Smooth muscle cell (in vitro differentiated cells): Measurements from ENCODE around the gene MINDY4. TPM values are rescaled to one million over a fixed set of nuclear protein-coding genes. Genes with fewer than 3 reads are reported as not detected.

Source experiments
- DNase-seq: peaks from one replicate; lab custom pipeline; 2025; ENCODE audit not compliant: unreplicated experiment; lab: John Stamatoyannopoulos, UW
- H2AFZ ChIP-seq: fragments of 200-600 bp; sonication (generic); 2 replicates; pipeline ENCODE4 v1.6.0; 2016; ENCODE audit warnings: antibody characterized with exemption, low read depth, mild to moderate bottlenecking
- H3F3A ChIP-seq: fragments of 200-600 bp; sonication (generic); 2 replicates; pipeline ENCODE4 v1.6.0; 2017; ENCODE audit warnings: antibody characterized with exemption, low read depth
- H3K27ac ChIP-seq: fragments of 200-600 bp; sonication (generic); 2 replicates; pipeline ENCODE4 v1.5.1; 2016; ENCODE audit warnings: low read depth, mild to moderate bottlenecking
- H3K27me3 ChIP-seq: fragments of 200-600 bp; sonication (generic); 2 replicates; pipeline ENCODE4 v1.6.1; 2016; ENCODE audit warnings: low read depth, mild to moderate bottlenecking
- H3K36me3 ChIP-seq: fragments of 200-600 bp; sonication (generic); 2 replicates; pipeline ENCODE4 v1.5.1; 2016; ENCODE audit warnings: low read depth
- H3K4me1 ChIP-seq: fragments of 200-600 bp; sonication (generic); 2 replicates; pipeline ENCODE4 v1.5.1; 2016; ENCODE audit warnings: low read depth
- H3K4me2 ChIP-seq: fragments of 200-600 bp; sonication (generic); 2 replicates; pipeline ENCODE4 v1.6.0; 2016; ENCODE audit warnings: mild to moderate bottlenecking
- H3K4me3 ChIP-seq: fragments of 200-600 bp; sonication (generic); 2 replicates; pipeline ENCODE4 v1.5.1; 2016; ENCODE audit warnings: mild to moderate bottlenecking
- H3K79me2 ChIP-seq: fragments of 200-600 bp; sonication (generic); 2 replicates; pipeline ENCODE4 v1.6.0; 2016; ENCODE audit warnings: low read depth, mild to moderate bottlenecking
- H3K9ac ChIP-seq: fragments of 200-600 bp; sonication (generic); 2 replicates; pipeline ENCODE4 v1.6.0; 2016; ENCODE audit warnings: low read depth
- H3K9me3 ChIP-seq: fragments of 200-600 bp; sonication (generic); replicated peaks from 2 replicates; pipeline ENCODE4 v1.5.1; 2016; ENCODE audit warnings: low read depth
- H4K20me1 ChIP-seq: fragments of 200-600 bp; sonication (generic); 2 replicates; pipeline ENCODE4 v1.6.0; 2016; ENCODE audit warnings: low read depth
- WGBS: methylation state at CpG from one replicate; pipeline ENCODE4 v1.1.7; 2016; ENCODE audit warnings: low lambda C conversion rate; 5-methylcytosine and 5-hydroxymethylcytosine counted together
- polyA plus RNA-seq: library from polyadenylated mRNA; unstranded; fragments of >200 nt; fragmentation: Nextera tagmentation; extraction: Ambion mirVana; gene quantifications from 2 replicates; pipeline ENCODE4 v1.2.1, GENCODE V29; 2016
- total RNA-seq: library from RNA; depleted of rRNA; stranded (reverse); fragments of >200 nt; gene quantifications from 2 replicates; pipeline ENCODE4 v1.2.3, GENCODE V29; 2014
- TF ChIP-seq, protein P1 (sequence below): fragments of 200-600 bp; sonication (generic); IDR thresholded peaks from 2 replicates; pipeline ENCODE4 v1.5.1; 2017; ENCODE audit warnings: borderline replicate concordance, mild to moderate bottlenecking, antibody characterized with exemption; ENCODE audit not compliant: insufficient read depth, poor library complexity, severe bottlenecking

MINDY4 gene
- total and polyA plus RNA-seq, 2 experiments from 2014 or later, result 4.9 to 5.3 TPM

GRCh38 chr7:30734497-30734896 lies 36.7 kb upstream of the MINDY4 start:
- Histone ChIP-seq H3K27ac (no peak overlapping the region), H4K20me1 (no peaks in the 10 kb centered on the region), H3K9me3 (no peaks in the 10 kb centered on the region), H3K79me2 (no peaks in the 10 kb centered on the region), H3K36me3 (no peaks in the 10 kb centered on the region), H3K9ac (no peak overlapping the region), H3K4me1 (no peaks in the 10 kb centered on the region), H3K27me3 (no peaks in the 10 kb centered on the region), H2AFZ (no peak overlapping the region), H3K4me3 (no peak overlapping the region), H3F3A (no peaks in the 10 kb centered on the region), H3K4me2 (no peak overlapping the region)
- no peak for DNase-seq
- TF ChIP-seq, protein P1, sequence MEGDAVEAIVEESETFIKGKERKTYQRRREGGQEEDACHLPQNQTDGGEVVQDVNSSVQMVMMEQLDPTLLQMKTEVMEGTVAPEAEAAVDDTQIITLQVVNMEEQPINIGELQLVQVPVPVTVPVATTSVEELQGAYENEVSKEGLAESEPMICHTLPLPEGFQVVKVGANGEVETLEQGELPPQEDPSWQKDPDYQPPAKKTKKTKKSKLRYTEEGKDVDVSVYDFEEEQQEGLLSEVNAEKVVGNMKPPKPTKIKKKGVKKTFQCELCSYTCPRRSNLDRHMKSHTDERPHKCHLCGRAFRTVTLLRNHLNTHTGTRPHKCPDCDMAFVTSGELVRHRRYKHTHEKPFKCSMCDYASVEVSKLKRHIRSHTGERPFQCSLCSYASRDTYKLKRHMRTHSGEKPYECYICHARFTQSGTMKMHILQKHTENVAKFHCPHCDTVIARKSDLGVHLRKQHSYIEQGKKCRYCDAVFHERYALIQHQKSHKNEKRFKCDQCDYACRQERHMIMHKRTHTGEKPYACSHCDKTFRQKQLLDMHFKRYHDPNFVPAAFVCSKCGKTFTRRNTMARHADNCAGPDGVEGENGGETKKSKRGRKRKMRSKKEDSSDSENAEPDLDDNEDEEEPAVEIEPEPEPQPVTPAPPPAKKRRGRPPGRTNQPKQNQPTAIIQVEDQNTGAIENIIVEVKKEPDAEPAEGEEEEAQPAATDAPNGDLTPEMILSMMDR, result no peak
- 84% methylated on average over 7 of the region's 7 CpGs for WGBS

DNA sequence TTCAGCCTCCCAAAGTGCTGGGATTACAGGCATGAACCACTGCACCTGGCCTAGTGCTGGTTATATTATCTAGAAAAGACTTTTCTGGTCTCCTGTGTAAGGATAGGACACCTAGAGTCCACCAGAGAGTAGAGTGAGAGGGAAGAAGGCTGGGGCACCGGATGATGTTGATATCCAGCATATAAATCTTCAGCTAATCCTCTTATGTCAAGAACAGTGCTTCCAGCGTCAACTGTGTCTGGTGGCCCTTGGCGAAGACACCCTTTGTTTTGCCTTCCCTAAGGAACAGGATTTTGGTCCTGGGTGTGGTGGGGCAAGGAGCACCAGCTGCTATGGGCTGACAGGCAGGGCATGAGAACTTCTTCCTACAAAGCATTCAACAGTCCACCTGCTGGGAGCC lies 35.6 kb upstream of the MINDY4 start:
- H3K36me3 ChIP-seq, result no peaks in the 10 kb centered on the region

DNA sequence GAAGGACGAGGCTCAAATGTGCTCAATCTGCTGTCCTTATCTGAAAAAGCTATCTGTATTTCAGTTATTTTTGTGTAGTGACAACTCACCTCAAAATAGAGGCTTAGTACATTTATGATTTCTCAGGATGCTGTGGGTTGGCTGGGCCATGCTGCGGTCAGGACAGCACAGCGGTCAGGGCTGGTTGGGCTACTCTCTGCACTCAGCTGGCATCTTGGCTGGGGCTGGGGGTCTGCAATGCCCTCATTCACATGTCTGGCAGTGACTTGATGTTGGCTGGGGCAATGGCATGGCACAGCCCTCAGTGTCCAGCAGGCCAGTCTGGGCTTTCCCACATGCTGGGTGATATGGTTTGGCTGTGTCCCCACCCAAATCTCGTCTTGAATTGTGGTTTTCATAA lies 34.9 kb upstream of the MINDY4 start:
- no peak for DNase-seq
- Histone ChIP-seq H3K4me2 (no peak overlapping the region), H3K4me3 (no peak overlapping the region), H3K4me1 (no peaks in the 10 kb centered on the region), H3F3A (no peaks in the 10 kb centered on the region), H4K20me1 (no peaks in the 10 kb centered on the region), H3K9ac (no peak overlapping the region), H3K79me2 (no peaks in the 10 kb centered on the region), H3K27ac (no peak overlapping the region), H3K27me3 (no peaks in the 10 kb centered on the region), H3K36me3 (no peaks in the 10 kb centered on the region), H2AFZ (no peak overlapping the region), H3K9me3 (no peaks in the 10 kb centered on the region)
- TF ChIP-seq, protein P1, result no peak
- WGBS, result 85% methylated on average over 4 of the region's 4 CpGs

More for the DNA sequence above, 35.6 kb upstream of the MINDY4 start:
- no peak overlapping the region for H2AFZ ChIP-seq
- H3K27me3 ChIP-seq, result no peaks in the 10 kb centered on the region
- no peak for DNase-seq
- no peaks in the 10 kb centered on the region for H3K9me3 ChIP-seq
- no peak overlapping the region for H3K4me3 ChIP-seq
- H3K4me1 ChIP-seq, result no peaks in the 10 kb centered on the region
- H3K9ac ChIP-seq, result no peak overlapping the region
- no peak overlapping the region for H3K27ac ChIP-seq
- no peaks in the 10 kb centered on the region for H4K20me1 ChIP-seq
- WGBS, result 88% methylated on average over 3 of the region's 3 CpGs
- no peaks in the 10 kb centered on the region for H3K79me2 ChIP-seq
- H3K4me2 ChIP-seq, result no peak overlapping the region
- H3F3A ChIP-seq, result no peaks in the 10 kb centered on the region
- TF ChIP-seq, protein P1, result no peak
